ENCODE data around the gene MYRFL.

GRCh38 chr12:69886109-69886508, 61.1 kb downstream of the MYRFL start:
- TF ChIP-seq EP300 (conservative IDR thresholded peaks at IDR 0.05; ENCODE audit: poor library complexity, severe bottlenecking) (no peak), POLR2AphosphoS5 (IDR thresholded peaks at IDR 0.05) (no peak), CTCF (IDR thresholded peaks at IDR 0.05; ENCODE audit: poor library complexity, severe bottlenecking) (no peak), RAD21 (conservative IDR thresholded peaks at IDR 0.05) (no peak), TAF1 (IDR thresholded peaks at IDR 0.05; ENCODE audit: low read depth) (no peak)
